Measurements from ENCODE around the gene AP2A1. TPM values are rescaled to one million over a fixed set of nuclear protein-coding genes. Genes with fewer than 3 reads are reported as not detected.
A peak's percentile ranks its signal among the peaks of the same experiment; 100 is the strongest.

AP2A1 gene
- total RNA-seq, 1 donor from 2014 or later = 146 TPM

GRCh38 chr19:49835562-49835961 lies 68.8 kb downstream of the AP2A1 start:
- Mint-ChIP-seq H3K27me3 (ENCODE audit: low read depth) (no peaks in the 10 kb centered on the region), H3K9me3 (ENCODE audit: low read depth) (no peaks in the 10 kb centered on the region), H3K36me3 (ENCODE audit: low read depth) (peaks cover 41% of the 10 kb centered on the region), H3K27ac (ENCODE audit: unreplicated experiment) (no peak overlapping the region), H3K4me3 (ENCODE audit: unreplicated experiment) (no peak overlapping the region), H3K4me1 (ENCODE audit: low read depth) (peaks cover 11% of the 10 kb centered on the region)
- DNase-seq (ENCODE audit: low spot score) = no peak
- TF ChIP-seq, protein P1, sequence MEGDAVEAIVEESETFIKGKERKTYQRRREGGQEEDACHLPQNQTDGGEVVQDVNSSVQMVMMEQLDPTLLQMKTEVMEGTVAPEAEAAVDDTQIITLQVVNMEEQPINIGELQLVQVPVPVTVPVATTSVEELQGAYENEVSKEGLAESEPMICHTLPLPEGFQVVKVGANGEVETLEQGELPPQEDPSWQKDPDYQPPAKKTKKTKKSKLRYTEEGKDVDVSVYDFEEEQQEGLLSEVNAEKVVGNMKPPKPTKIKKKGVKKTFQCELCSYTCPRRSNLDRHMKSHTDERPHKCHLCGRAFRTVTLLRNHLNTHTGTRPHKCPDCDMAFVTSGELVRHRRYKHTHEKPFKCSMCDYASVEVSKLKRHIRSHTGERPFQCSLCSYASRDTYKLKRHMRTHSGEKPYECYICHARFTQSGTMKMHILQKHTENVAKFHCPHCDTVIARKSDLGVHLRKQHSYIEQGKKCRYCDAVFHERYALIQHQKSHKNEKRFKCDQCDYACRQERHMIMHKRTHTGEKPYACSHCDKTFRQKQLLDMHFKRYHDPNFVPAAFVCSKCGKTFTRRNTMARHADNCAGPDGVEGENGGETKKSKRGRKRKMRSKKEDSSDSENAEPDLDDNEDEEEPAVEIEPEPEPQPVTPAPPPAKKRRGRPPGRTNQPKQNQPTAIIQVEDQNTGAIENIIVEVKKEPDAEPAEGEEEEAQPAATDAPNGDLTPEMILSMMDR (IDR thresholded peaks at IDR 0.05) = no peak

GRCh38 chr19:49836176-49837008 lies 69.6 kb downstream of the AP2A1 start:
- H3K36me3 Mint-ChIP-seq (ENCODE audit: low read depth) = peaks cover 43% of the 10 kb centered on the region
- peak; percentile 69 for DNase-seq (ENCODE audit: low spot score)
- H3K4me1 Mint-ChIP-seq (ENCODE audit: low read depth) = peaks cover 11% of the 10 kb centered on the region
- no peak overlapping the region for H3K27ac Mint-ChIP-seq (ENCODE audit: unreplicated experiment)
- no peak overlapping the region for H3K4me3 Mint-ChIP-seq (ENCODE audit: unreplicated experiment)
- no peaks in the 10 kb centered on the region for H3K27me3 Mint-ChIP-seq (ENCODE audit: low read depth)
- TF ChIP-seq, protein P1 (IDR thresholded peaks at IDR 0.05) = no peak
- H3K9me3 Mint-ChIP-seq (ENCODE audit: low read depth) = no peaks in the 10 kb centered on the region

GRCh38 chr19:49837009-49837310 lies 70.2 kb downstream of the AP2A1 start:
- H3K36me3 Mint-ChIP-seq (ENCODE audit: low read depth) = peaks cover 40% of the 10 kb centered on the region
- no peaks in the 10 kb centered on the region for H3K9me3 Mint-ChIP-seq (ENCODE audit: low read depth)
- no peak overlapping the region for H3K4me3 Mint-ChIP-seq (ENCODE audit: unreplicated experiment)
- no peaks in the 10 kb centered on the region for H3K27me3 Mint-ChIP-seq (ENCODE audit: low read depth)
- TF ChIP-seq, protein P1 (IDR thresholded peaks at IDR 0.05) = no peak
- DNase-seq (ENCODE audit: low spot score) = peak; percentile 71
- H3K4me1 Mint-ChIP-seq (ENCODE audit: low read depth) = peaks cover 11% of the 10 kb centered on the region
- no peak overlapping the region for H3K27ac Mint-ChIP-seq (ENCODE audit: unreplicated experiment)

- DNase-seq (ENCODE audit: low spot score) = peak; percentile 81
- no peaks in the 10 kb centered on the region for H3K27me3 Mint-ChIP-seq (ENCODE audit: low read depth)
- TF ChIP-seq, protein P1 (IDR thresholded peaks at IDR 0.05) = no peak
- no peaks in the 10 kb centered on the region for H3K9me3 Mint-ChIP-seq (ENCODE audit: low read depth)
- H3K4me1 Mint-ChIP-seq (ENCODE audit: low read depth) = peaks cover 8% of the 10 kb centered on the region
- H3K4me3 Mint-ChIP-seq (ENCODE audit: unreplicated experiment) = no peak overlapping the region
- peaks cover 37% of the 10 kb centered on the region for H3K36me3 Mint-ChIP-seq (ENCODE audit: low read depth)
- H3K27ac Mint-ChIP-seq (ENCODE audit: unreplicated experiment) = no peak overlapping the region
Observed at GRCh38 chr19:49837425-49837824, 70.6 kb downstream of the AP2A1 start.

DNA sequence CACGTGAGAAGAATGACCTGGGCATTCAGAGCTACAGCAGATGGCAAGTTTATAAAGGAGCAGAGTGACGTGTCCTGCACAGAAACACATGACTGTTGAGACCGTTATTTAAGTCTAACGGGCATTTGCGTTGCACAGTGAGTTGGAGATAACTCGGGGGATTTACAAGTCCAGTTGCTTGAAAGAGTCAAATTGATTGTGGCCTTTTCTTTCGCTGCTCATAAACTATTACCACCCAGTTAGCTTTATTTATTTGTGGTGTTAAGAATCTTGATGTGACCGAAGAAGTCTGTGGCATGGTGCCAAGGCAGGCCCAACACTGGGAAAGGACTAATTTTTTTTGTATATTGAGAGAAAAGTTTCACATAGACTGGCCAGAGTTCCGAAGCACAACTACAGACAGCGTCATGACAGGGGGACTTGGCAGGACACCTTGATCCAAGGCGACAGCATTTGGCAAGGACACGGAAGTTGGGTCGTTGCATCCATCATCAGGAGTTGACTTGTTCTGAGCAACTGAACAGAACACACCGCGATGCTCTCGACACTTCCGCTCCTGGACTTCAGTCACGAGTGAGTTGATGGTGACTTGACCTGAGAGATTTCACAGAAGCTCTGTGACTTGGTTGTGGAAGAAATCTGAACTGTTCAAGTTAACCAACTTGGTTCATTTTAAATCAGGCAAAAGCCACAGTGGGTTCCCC lies 72.2 kb downstream of the AP2A1 start:
- Mint-ChIP-seq H3K4me3 (ENCODE audit: unreplicated experiment) (no peak overlapping the region), H3K27me3 (ENCODE audit: low read depth) (no peaks in the 10 kb centered on the region), H3K9me3 (ENCODE audit: low read depth) (no peaks in the 10 kb centered on the region), H3K4me1 (ENCODE audit: low read depth) (peaks cover 5% of the 10 kb centered on the region), H3K36me3 (ENCODE audit: low read depth) (peaks cover 33% of the 10 kb centered on the region), H3K27ac (ENCODE audit: unreplicated experiment) (no peak overlapping the region)
- TF ChIP-seq, protein P1 (IDR thresholded peaks at IDR 0.05) = no peak
- no peak for DNase-seq (ENCODE audit: low spot score)

All from chondrocyte (in vitro differentiated cells).